Measurements from ENCODE around the gene OCIAD2.

The OCIAD2 gene

GRCh38 chr4:48954314-48954713 lies 47.7 kb upstream of the OCIAD2 start (continued):
- no peak for TF ChIP-seq ZNF280D (tag by site-specific recombination; IDR thresholded peaks at IDR 0.05)
- TF ChIP-seq ZNF48 (tag by site-specific recombination; IDR thresholded peaks at IDR 0.05) = no peak
- TF ChIP-seq, protein P1, sequence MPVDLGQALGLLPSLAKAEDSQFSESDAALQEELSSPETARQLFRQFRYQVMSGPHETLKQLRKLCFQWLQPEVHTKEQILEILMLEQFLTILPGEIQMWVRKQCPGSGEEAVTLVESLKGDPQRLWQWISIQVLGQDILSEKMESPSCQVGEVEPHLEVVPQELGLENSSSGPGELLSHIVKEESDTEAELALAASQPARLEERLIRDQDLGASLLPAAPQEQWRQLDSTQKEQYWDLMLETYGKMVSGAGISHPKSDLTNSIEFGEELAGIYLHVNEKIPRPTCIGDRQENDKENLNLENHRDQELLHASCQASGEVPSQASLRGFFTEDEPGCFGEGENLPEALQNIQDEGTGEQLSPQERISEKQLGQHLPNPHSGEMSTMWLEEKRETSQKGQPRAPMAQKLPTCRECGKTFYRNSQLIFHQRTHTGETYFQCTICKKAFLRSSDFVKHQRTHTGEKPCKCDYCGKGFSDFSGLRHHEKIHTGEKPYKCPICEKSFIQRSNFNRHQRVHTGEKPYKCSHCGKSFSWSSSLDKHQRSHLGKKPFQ (tag by site-specific recombination; IDR thresholded peaks at IDR 0.05) = no peak
- no peak for TF ChIP-seq ZBTB1 (tag by site-specific recombination; IDR thresholded peaks at IDR 0.05)
- TF ChIP-seq MZF1 (tag by site-specific recombination; IDR thresholded peaks at IDR 0.05; ENCODE audit: borderline replicate concordance) = no peak
- no peak for TF ChIP-seq SCRT1 (tag by site-specific recombination; IDR thresholded peaks at IDR 0.05; ENCODE audit: borderline replicate concordance)
- no peak for TF ChIP-seq ZNF624 (tag by site-specific recombination; IDR thresholded peaks at IDR 0.05)
- no peak for TF ChIP-seq ZIC2 (tag by site-specific recombination; IDR thresholded peaks at IDR 0.05)

DNA sequence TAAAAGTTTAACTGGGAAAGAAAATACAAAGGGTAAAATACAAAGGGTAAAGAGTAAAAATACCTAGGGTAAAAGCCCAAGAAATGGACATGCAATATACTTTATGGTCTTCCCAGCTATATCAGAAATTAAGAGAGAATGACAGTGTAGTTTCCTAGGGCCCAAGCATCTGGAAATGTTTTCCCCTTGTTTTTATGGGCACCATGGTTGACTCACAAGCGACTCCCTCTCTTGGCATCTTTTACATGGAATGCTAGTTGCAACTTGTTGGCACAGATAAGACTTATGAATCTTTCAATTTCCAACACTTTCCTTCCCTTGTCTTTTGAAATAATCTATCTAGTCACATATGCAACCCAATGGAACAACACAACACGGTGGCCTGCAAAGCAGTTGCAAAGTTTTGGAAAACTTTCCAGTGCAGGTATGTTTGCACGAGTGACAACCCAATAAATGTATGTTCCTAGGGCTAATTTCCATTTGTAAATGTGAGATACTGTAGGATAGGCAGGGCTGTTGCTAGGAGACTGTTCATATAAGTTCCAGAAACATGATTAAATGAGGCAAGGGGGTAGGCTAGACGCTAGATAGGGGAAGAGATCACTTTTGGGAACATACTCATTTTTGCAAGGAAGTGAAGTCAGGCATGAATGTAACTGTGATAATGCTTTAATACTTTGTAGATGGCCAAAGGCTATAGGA lies 43.1 kb upstream of the OCIAD2 start:
- CTCF ChIA-PET = no interaction called here

GRCh38 chr4:48949086-48949485 lies 42.5 kb upstream of the OCIAD2 start:
- Histone ChIP-seq H3K4me3 (ENCODE audit: low read depth, low read length) (no peak overlapping the region), H3K27ac (ENCODE audit: extremely low read depth, low read depth, low read length) (no peak overlapping the region), H3K36me3 (ENCODE audit: control insufficient read depth in 2 of 2, insufficient read depth in 1 of 2, low read length in 2 of 2) (no peaks in the 10 kb centered on the region), H3K9me3 (ENCODE audit: control insufficient read depth, insufficient read depth, low read depth, low read length) (no peaks in the 10 kb centered on the region), H3K4me1 (ENCODE audit: control insufficient read depth, insufficient read depth, low read length) (no peaks in the 10 kb centered on the region)
- ChIA-PET CTCF (no interaction called here), POLR2A (no interaction called here)
- TF ChIP-seq ZNF146 (tag by site-specific recombination; IDR thresholded peaks at IDR 0.05) = no peak
- TF ChIP-seq ZNF791 (tag by site-specific recombination; IDR thresholded peaks at IDR 0.05) = no peak
- TF ChIP-seq ZNF138 (tag by site-specific recombination; IDR thresholded peaks at IDR 0.05; ENCODE audit: borderline replicate concordance) = no peak
- TF ChIP-seq ZFP37 (tag by site-specific recombination; IDR thresholded peaks at IDR 0.05) = no peak
- TF ChIP-seq, protein P2, sequence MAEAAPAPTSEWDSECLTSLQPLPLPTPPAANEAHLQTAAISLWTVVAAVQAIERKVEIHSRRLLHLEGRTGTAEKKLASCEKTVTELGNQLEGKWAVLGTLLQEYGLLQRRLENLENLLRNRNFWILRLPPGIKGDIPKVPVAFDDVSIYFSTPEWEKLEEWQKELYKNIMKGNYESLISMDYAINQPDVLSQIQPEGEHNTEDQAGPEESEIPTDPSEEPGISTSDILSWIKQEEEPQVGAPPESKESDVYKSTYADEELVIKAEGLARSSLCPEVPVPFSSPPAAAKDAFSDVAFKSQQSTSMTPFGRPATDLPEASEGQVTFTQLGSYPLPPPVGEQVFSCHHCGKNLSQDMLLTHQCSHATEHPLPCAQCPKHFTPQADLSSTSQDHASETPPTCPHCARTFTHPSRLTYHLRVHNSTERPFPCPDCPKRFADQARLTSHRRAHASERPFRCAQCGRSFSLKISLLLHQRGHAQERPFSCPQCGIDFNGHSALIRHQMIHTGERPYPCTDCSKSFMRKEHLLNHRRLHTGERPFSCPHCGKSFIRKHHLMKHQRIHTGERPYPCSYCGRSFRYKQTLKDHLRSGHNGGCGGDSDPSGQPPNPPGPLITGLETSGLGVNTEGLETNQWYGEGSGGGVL (tag by site-specific recombination; IDR thresholded peaks at IDR 0.05) = no peak
- no peak for TF ChIP-seq ZBTB21 (tag by site-specific recombination; IDR thresholded peaks at IDR 0.05)
- TF ChIP-seq KLF8 (tag by site-specific recombination; IDR thresholded peaks at IDR 0.05) = no peak
- no peak for TF ChIP-seq ZNF175 (tag by site-specific recombination; IDR thresholded peaks at IDR 0.05)
- TF ChIP-seq ZNF148 (tag by site-specific recombination; IDR thresholded peaks at IDR 0.05; ENCODE audit: borderline replicate concordance) = no peak
- TF ChIP-seq ZNF2 (tag by site-specific recombination; IDR thresholded peaks at IDR 0.05) = no peak
- no peak for TF ChIP-seq ZNF292 (tag by site-specific recombination; IDR thresholded peaks at IDR 0.05; ENCODE audit: borderline replicate concordance, low read depth)

More for the DNA sequence above, 43.1 kb upstream of the OCIAD2 start:
- Histone ChIP-seq H3K4me3 (ENCODE audit: low read depth, low read length) (no peak overlapping the region), H3K4me1 (ENCODE audit: control insufficient read depth, insufficient read depth, low read length) (no peaks in the 10 kb centered on the region), H3K27ac (ENCODE audit: extremely low read depth, low read depth, low read length) (no peak overlapping the region), H3K36me3 (ENCODE audit: control insufficient read depth in 2 of 2, insufficient read depth in 1 of 2, low read length in 2 of 2) (no peaks in the 10 kb centered on the region), H3K9me3 (ENCODE audit: control insufficient read depth, insufficient read depth, low read depth, low read length) (no peaks in the 10 kb centered on the region)
- TF ChIP-seq YY1 (tag by site-specific recombination; IDR thresholded peaks at IDR 0.05) (no peak), ZBTB26 (tag by site-specific recombination; optimal IDR thresholded peaks at IDR 0.05) (no peak)
- TF ChIP-seq, protein P3, sequence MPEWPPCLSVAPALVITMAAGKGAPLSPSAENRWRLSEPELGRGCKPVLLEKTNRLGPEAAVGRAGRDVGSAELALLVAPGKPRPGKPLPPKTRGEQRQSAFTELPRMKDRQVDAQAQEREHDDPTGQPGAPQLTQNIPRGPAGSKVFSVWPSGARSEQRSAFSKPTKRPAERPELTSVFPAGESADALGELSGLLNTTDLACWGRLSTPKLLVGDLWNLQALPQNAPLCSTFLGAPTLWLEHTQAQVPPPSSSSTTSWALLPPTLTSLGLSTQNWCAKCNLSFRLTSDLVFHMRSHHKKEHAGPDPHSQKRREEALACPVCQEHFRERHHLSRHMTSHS (tag by site-specific recombination; IDR thresholded peaks at IDR 0.05) = no peak
- POLR2A ChIA-PET = no interaction called here
